Vagina (tissue), 2 donors: ENCODE results near the gene KLHL22. TPM values are rescaled to one million over a fixed set of nuclear protein-coding genes. Genes with fewer than 3 reads are reported as not detected.
"Not testable (repeated sequence)": the region's sequence is repeated elsewhere in the genome, so short reads cannot be mapped to it uniquely, and the experiment has no call there.

Experiments
- DNase-seq, 2 donors: peaks; one replicate each; pipeline ENCODE4 v3.0.0-alpha.2; 2017; ENCODE audit errors: extremely low spot score in 2 of 2
- H3K27ac ChIP-seq: fragments of 200-600 bp; sonication (generic); one replicate; pipeline ENCODE4 v1.5.1; 2019
- H3K27me3 ChIP-seq: fragments of 200-600 bp; sonication (generic); one replicate; pipeline ENCODE4 v1.5.1; 2019
- H3K36me3 ChIP-seq, 2 donors: fragments of 200-600 bp; sonication (generic); one replicate each; pipeline ENCODE4 v1.5.1; 2017 to 2019
- H3K4me1 ChIP-seq: fragments of 200-600 bp; sonication (generic); one replicate; pipeline ENCODE4 v1.5.1; 2019
- H3K4me3 ChIP-seq, 2 donors: fragments of 200-600 bp; sonication (generic); 1 replicate in 1 of 2; 2 replicates in 1 of 2; pipeline ENCODE4 v1.5.1; 2016 to 2019
- H3K9me3 ChIP-seq: fragments of 200-600 bp; sonication (generic); one replicate; pipeline ENCODE4 v1.5.1; 2019
- POLR2A ChIP-seq, 2 donors: fragments of 450-650 bp; IDR thresholded peaks; one replicate each; pipeline ENCODE4 v1.6.1; 2017; ENCODE audit warnings: antibody characterized with exemption in 2 of 2, mild to moderate bottlenecking in 2 of 2, moderate library complexity in 2 of 2
- POLR2AphosphoS5 ChIP-seq, 2 donors: sonication (generic); formaldehyde crosslinking; IDR thresholded peaks; one replicate each; pipeline ENCODE4 v1.9.0; 2017; ENCODE audit warnings: antibody characterized with exemption in 2 of 2, mild to moderate bottlenecking in 2 of 2, low read depth in 1 of 2; ENCODE audit not compliant: insufficient read depth in 1 of 2
- intact Hi-C: fragments of 100-400 bp; cut with DNase I; formaldehyde crosslinking; loops from one replicate; pipeline ENCODE4 v1.15.1; 2023
- total RNA-seq: library from RNA; depleted of rRNA; stranded (reverse); fragments of >200 nt; gene quantifications from one replicate; pipeline ENCODE4 v1.2.3, GENCODE V29; 2016
- TF ChIP-seq, protein P1 (sequence below), 3 experiments: fragments of 450-650 bp in 2 of 3; fragments of 200-600 bp in 1 of 3; sonication (generic) in 1 of 3; IDR thresholded peaks; one replicate each; pipeline ENCODE4 v1.5.1; 2017 to 2019; ENCODE audit warnings: antibody characterized with exemption in 3 of 3, mild to moderate bottlenecking in 2 of 3, moderate library complexity in 2 of 3

KLHL22 gene
- total RNA-seq, 1 donor from 2014 or later, result 20.1 TPM

DNA sequence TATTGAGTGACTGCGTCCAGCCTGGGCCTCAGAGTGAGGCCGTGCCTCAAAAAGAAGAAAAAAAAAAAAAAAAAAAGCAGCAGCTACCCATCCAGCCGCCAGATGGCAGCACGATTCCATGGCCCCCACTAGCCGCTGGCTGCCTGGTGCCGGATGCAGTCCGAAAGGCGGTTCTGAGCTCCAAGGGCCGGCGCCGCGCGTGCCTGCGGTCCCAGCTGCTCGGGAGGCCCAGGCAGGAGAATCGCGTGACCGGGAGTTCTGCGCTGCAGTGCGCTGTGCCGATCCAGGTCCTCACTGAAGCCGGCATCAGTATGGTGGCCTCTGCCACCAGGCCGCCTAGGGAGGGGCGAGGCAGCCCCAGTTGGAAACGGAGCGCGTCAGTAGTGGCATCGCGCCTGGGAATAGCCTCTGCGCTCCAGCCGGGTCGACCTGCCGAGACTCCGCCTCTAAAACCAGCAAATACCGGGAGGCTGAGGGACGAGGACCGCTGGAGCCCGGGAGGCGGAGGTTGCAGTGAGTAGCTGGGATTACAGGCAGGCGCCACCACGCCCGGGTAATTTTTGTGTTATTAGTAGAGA is 77.3 kb downstream of the KLHL22 start:
- TF ChIP-seq POLR2AphosphoS5 (IDR thresholded peaks at IDR 0.05; ENCODE audit: insufficient read depth in 1 of 2, low read depth in 1 of 2) (peak in 1 of 2 donors; percentile 64), POLR2A (IDR thresholded peaks at IDR 0.05) (no peak)
- TF ChIP-seq, protein P1, sequence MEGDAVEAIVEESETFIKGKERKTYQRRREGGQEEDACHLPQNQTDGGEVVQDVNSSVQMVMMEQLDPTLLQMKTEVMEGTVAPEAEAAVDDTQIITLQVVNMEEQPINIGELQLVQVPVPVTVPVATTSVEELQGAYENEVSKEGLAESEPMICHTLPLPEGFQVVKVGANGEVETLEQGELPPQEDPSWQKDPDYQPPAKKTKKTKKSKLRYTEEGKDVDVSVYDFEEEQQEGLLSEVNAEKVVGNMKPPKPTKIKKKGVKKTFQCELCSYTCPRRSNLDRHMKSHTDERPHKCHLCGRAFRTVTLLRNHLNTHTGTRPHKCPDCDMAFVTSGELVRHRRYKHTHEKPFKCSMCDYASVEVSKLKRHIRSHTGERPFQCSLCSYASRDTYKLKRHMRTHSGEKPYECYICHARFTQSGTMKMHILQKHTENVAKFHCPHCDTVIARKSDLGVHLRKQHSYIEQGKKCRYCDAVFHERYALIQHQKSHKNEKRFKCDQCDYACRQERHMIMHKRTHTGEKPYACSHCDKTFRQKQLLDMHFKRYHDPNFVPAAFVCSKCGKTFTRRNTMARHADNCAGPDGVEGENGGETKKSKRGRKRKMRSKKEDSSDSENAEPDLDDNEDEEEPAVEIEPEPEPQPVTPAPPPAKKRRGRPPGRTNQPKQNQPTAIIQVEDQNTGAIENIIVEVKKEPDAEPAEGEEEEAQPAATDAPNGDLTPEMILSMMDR (IDR thresholded peaks at IDR 0.05), result peak; percentile 73 to 93 (median 74)
- H3K36me3 ChIP-seq, result no peaks in the 10 kb centered on the region
- H3K4me3 ChIP-seq, result peak overlapping the region; percentile 26 to 50
- no peaks in the 10 kb centered on the region for H3K9me3 ChIP-seq
- intact Hi-C loops, result no loop called here
- no peak for DNase-seq
- peak overlapping the region; percentile 15 for H3K27ac ChIP-seq
- no peaks in the 10 kb centered on the region for H3K27me3 ChIP-seq
- H3K4me1 ChIP-seq, result peaks cover 10% of the 10 kb centered on the region

DNA sequence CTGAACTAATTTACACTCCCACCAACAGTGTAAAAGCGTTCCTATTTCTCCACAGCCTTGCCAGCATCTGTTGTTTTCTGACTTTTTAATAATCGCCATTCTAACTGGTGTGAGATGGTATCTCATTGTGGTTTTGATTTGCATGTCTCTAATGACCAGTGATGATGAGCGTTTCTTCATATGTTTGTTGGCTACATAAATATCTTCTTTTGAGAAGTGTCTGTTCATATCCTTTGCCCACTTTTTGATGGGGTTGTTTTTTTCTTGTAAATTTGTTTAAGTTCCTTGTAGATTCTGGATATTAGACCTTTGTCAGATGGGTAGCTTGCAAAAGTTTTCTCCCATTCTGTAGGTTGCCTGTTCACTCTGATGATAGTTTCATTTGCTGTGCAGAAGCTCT is 79.9 kb downstream of the KLHL22 start:
- DNase-seq, H3K27ac ChIP-seq, intact Hi-C loops, H3K4me3 ChIP-seq, H3K36me3 ChIP-seq, H3K9me3 ChIP-seq, H3K4me1 ChIP-seq, H3K27me3 ChIP-seq: not testable (repeated sequence)

GRCh38 chr22:20415241-20415640 is 80.4 kb downstream of the KLHL22 start:
- H3K36me3 ChIP-seq, H3K4me3 ChIP-seq, H3K4me1 ChIP-seq, DNase-seq, H3K27ac ChIP-seq, H3K9me3 ChIP-seq, H3K27me3 ChIP-seq, intact Hi-C loops: not testable (repeated sequence)

GRCh38 chr22:20414450-20414849 is 81.1 kb downstream of the KLHL22 start:
- intact Hi-C loops, result no loop called here
- Histone ChIP-seq H3K4me1 (no peaks in the 10 kb centered on the region), H3K9me3 (no peaks in the 10 kb centered on the region), H3K27me3 (no peaks in the 10 kb centered on the region), H3K36me3 (no peaks in the 10 kb centered on the region), H3K27ac (no peak overlapping the region), H3K4me3 (no peak overlapping the region)
- TF ChIP-seq POLR2AphosphoS5 (IDR thresholded peaks at IDR 0.05; ENCODE audit: insufficient read depth in 1 of 2, low read depth in 1 of 2) (no peak), POLR2A (IDR thresholded peaks at IDR 0.05) (no peak)
- TF ChIP-seq, protein P1 (IDR thresholded peaks at IDR 0.05), result no peak
- no peak for DNase-seq

GRCh38 chr22:20414059-20414440 is 81.5 kb downstream of the KLHL22 start:
- Histone ChIP-seq H3K4me1 (no peaks in the 10 kb centered on the region), H3K4me3 (no peak overlapping the region), H3K36me3 (no peaks in the 10 kb centered on the region), H3K9me3 (no peaks in the 10 kb centered on the region), H3K27me3 (no peaks in the 10 kb centered on the region), H3K27ac (no peak overlapping the region)
- DNase-seq, result no peak
- intact Hi-C loops, result no loop called here
- TF ChIP-seq, protein P1 (IDR thresholded peaks at IDR 0.05), result no peak
- TF ChIP-seq POLR2AphosphoS5 (IDR thresholded peaks at IDR 0.05; ENCODE audit: insufficient read depth in 1 of 2, low read depth in 1 of 2) (no peak), POLR2A (IDR thresholded peaks at IDR 0.05) (no peak)

GRCh38 chr22:20413217-20414058 is 82.2 kb downstream of the KLHL22 start:
- Histone ChIP-seq H3K4me1 (no peaks in the 10 kb centered on the region), H3K36me3 (no peaks in the 10 kb centered on the region), H3K27ac (no peak overlapping the region), H3K27me3 (no peaks in the 10 kb centered on the region), H3K9me3 (no peaks in the 10 kb centered on the region), H3K4me3 (no peak overlapping the region)
- intact Hi-C loops, result no loop called here
- TF ChIP-seq POLR2AphosphoS5 (IDR thresholded peaks at IDR 0.05; ENCODE audit: insufficient read depth in 1 of 2, low read depth in 1 of 2), result no peak
- TF ChIP-seq POLR2A (IDR thresholded peaks at IDR 0.05), result no peak
- TF ChIP-seq, protein P1 (IDR thresholded peaks at IDR 0.05), result no peak
- no peak for DNase-seq
